ENCODE measurements around the gene PRPF6.
A peak's percentile ranks its signal among the peaks of the same experiment; 100 is the strongest.

PRPF6 gene

GRCh38 chr20:63980806-63981728 lies at the start of gene PRPF6:
Gene PRPF6, plus strand, starts transcription at chr20:63981132. Its CDS starts 114 bp downstream, at chr20:63981246.
- peak within 1 kb of the TSS; percentile 66 to 83 for H3K4me3 ChIP-seq (replicated peaks in 1 of 2; ENCODE audit: low read depth in 2 of 2, low read length in 2 of 2)
- TF ChIP-seq, protein P1, sequence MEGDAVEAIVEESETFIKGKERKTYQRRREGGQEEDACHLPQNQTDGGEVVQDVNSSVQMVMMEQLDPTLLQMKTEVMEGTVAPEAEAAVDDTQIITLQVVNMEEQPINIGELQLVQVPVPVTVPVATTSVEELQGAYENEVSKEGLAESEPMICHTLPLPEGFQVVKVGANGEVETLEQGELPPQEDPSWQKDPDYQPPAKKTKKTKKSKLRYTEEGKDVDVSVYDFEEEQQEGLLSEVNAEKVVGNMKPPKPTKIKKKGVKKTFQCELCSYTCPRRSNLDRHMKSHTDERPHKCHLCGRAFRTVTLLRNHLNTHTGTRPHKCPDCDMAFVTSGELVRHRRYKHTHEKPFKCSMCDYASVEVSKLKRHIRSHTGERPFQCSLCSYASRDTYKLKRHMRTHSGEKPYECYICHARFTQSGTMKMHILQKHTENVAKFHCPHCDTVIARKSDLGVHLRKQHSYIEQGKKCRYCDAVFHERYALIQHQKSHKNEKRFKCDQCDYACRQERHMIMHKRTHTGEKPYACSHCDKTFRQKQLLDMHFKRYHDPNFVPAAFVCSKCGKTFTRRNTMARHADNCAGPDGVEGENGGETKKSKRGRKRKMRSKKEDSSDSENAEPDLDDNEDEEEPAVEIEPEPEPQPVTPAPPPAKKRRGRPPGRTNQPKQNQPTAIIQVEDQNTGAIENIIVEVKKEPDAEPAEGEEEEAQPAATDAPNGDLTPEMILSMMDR (IDR thresholded peaks at IDR 0.05; ENCODE audit: low read depth, low read length) = peak; percentile 92
- peak; percentile 96 to 97 for DNase-seq (ENCODE audit: low read depth in 2 of 2)

DNA sequence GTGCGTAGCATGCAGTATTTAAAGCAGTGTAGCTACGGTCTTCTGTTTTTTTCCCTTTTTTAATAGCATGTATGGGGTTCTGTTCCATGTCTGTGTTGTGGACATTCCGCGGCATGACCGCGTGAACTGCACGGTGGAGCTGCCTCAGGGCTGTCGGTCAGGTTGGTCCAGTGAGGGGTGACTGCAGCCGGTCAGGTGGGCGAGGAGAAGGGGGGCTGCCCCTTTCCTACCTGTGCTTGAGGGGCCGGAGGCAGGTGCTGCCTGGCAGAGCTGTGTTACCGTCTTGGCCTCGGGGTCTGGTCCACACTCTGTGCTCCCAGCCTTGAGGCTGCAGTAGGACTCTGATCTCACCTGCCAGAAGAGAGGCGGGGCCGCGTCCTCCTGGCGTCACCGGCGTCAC lies 49.2 kb upstream of the PRPF6 start:
- TF ChIP-seq, protein P1 (IDR thresholded peaks at IDR 0.05; ENCODE audit: low read depth, low read length) = no peak
- H3K4me3 ChIP-seq (replicated peaks in 1 of 2; ENCODE audit: low read depth in 2 of 2, low read length in 2 of 2) = no peak overlapping the region
- no peak for DNase-seq (ENCODE audit: low read depth in 2 of 2)

DNA sequence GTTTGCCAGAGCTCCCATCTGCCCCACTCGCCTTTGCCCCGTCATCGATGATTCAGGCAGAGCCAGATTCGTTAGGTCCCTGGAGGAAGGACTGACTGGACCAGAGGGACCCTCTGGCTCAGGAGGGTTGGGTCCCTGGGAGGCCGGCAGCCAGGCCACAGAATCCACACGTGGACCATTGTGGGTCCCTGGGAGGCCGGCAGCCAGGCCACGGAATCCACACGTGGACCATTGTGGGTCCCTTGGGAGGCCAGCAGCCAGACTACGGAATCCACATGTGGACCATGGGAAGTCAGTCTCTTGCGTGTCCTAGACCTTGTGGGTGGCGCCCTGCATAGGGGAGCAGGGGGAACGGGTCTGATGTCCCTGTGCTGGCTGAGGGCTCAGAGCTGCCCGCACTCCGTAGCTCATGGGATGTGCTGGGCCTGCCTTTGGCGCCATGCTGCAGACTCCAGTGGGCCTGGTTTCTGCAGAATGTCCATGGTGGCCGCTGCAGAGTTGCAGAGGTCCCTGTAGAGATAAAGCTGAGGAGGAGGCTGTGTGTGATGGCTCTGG lies 48.2 kb upstream of the PRPF6 start:
- TF ChIP-seq, protein P1 (IDR thresholded peaks at IDR 0.05; ENCODE audit: low read depth, low read length) = no peak
- H3K4me3 ChIP-seq (replicated peaks in 1 of 2; ENCODE audit: low read depth in 2 of 2, low read length in 2 of 2) = no peak overlapping the region
- no peak for DNase-seq (ENCODE audit: low read depth in 2 of 2)

- TF ChIP-seq, protein P1 (IDR thresholded peaks at IDR 0.05; ENCODE audit: low read depth, low read length) = no peak
- no peak overlapping the region for H3K4me3 ChIP-seq (replicated peaks in 1 of 2; ENCODE audit: low read depth in 2 of 2, low read length in 2 of 2)
- DNase-seq (ENCODE audit: low read depth in 2 of 2) = no peak
These were observed 47.3 kb upstream of the PRPF6 start for GRCh38 chr20:63933646-63934045.

GRCh38 chr20:63934271-63935068 lies 46.5 kb upstream of the PRPF6 start:
- TF ChIP-seq, protein P1 (IDR thresholded peaks at IDR 0.05; ENCODE audit: low read depth, low read length) = peak; percentile 41
- no peak overlapping the region for H3K4me3 ChIP-seq (replicated peaks in 1 of 2; ENCODE audit: low read depth in 2 of 2, low read length in 2 of 2)
- DNase-seq (ENCODE audit: low read depth in 2 of 2) = no peak

GRCh38 chr20:63935447-63935846 lies 45.5 kb upstream of the PRPF6 start:
- H3K4me3 ChIP-seq (replicated peaks in 1 of 2; ENCODE audit: low read depth in 2 of 2, low read length in 2 of 2) = no peak overlapping the region
- TF ChIP-seq, protein P1 (IDR thresholded peaks at IDR 0.05; ENCODE audit: low read depth, low read length) = no peak
- no peak for DNase-seq (ENCODE audit: low read depth in 2 of 2)

All from cardiac fibroblast (primary cell).